M059J (cell line): Measurements from ENCODE around the gene TNPO3. TPM values are rescaled to one million over a fixed set of nuclear protein-coding genes. Genes with fewer than 3 reads are reported as not detected.
"Not testable (repeated sequence)": the region's sequence is repeated elsewhere in the genome, so short reads cannot be mapped to it uniquely, and the experiment has no call there.

Experiments
- DNase-seq: peaks from one replicate; pipeline ENCODE4 v3.0.0-alpha.2; 2012; ENCODE audit warnings: low read depth
- total RNA-seq: library from RNA; depleted of rRNA; stranded (reverse); fragments of >200 nt; shearing (Covaris generic); gene quantifications from 2 replicates; pipeline ENCODE4 v1.2.3, GENCODE V29; 2014

TNPO3 gene
- total RNA-seq, 1 experiment from 2014 or later: 70.7 TPM

DNA sequence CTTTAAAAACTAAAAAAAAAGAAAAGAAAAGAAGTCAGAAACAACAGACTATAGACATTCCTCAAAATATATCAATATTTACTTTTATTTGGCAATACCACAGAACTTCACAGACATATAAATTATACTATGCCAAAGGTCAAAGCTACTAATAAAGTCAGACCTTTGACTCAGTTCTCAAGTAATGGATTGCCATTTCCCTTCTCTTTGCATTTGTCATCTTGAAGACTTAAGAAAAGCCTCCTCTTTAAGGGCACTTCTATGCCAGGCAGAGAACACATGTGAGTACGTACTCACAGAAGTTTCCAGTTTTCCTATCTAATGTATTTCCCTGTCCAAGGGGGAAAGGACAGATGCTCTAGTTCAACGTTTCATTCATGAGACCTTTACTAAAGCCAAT is 37.6 kb downstream of the TNPO3 start:
- DNase-seq: no peak

DNA sequence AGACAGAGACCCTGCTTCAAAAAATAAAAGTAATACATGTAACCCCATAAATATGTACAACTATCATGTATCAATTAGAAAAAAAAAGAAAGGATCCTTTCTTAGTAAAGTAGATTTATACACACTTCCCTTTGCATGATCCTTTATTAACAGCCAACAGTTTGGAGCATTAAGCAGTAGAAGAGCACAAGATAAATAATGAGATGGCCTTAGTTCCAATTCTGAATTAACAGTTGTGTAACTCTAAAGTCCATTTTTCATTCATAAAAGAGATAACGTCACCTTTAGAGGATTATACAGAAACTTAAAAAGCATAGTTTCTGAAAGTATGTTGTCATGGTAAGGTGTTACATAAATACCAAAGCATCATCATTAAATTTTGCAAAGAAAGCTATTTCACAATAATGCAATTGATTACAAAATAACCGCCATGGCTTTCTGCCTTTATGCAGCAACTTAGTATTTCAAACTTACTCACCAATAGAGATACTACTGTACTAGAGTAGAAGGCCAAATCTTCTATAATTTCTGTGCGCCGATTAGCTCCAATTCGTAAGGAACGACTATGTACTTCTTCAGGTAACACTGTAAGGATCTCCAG is 40.3 kb downstream of the TNPO3 start:
- DNase-seq: no peak

DNA sequence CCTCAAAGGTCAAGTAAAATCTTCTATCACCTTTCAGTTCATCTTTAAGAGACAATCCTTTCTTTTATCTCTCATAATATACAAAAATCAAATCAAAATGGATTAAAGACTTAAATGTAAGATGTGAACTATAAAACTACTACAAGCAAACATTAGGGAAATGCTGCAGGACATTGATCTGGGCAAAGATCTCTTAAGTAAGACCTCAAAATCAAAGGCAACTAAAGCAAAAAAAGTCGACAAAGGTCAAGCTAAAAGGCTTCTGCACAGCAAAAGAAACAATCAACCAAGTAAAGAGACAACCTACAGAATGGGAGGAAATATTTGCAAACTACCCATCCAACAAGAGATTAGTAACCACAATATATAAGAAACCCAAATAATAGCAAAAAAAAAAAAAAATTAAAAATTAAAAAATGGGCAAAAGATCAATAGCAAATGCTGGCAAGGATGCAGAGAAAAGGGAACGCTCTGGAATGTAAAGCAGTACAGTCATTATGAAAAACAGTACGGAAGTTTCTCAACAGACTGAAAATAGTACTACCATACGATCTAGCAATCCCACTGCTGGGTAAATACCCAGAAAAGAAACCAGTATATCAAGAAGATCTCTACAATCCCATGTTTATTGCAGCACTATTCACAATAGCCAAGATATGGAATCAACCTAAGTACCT is 41.7 kb downstream of the TNPO3 start:
- no peak for DNase-seq

DNA sequence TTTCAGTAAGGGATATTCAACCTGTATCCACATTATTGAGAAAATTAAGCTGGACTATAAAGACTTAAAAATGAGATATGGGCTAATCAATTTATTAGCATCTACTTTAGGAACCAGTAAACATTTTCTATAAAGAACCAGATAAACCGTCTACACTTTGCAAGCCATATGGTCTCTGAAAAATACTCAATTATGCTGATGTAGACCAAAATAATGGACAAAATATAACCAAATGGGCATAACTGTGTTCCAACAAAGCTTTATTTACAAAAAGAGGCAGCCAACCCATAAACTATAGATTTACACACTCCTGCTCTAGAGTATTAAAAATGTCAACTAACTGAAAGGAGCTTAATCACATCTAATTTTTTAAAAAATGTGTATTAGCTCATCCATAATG is 42.3 kb downstream of the TNPO3 start:
- DNase-seq: no peak

DNA sequence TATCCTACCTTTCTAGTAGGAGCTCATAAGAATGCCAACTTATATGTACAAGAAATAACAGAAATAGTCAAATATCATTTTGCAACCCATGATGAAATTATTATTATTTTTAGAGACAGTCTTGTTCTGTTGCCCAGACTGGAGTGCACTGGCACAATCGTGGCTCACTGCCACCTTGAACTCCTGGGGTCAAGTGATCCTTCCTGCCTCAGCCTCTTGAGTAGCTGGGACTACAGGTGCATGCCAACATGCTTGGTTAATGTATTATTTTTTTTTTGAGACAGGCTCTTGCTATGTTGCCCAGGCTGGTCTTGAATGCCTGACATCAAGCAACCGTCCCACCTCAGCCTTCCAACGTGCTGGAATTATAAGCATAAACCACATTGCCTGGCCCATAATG is 44.8 kb downstream of the TNPO3 start:
- DNase-seq: no peak

DNA sequence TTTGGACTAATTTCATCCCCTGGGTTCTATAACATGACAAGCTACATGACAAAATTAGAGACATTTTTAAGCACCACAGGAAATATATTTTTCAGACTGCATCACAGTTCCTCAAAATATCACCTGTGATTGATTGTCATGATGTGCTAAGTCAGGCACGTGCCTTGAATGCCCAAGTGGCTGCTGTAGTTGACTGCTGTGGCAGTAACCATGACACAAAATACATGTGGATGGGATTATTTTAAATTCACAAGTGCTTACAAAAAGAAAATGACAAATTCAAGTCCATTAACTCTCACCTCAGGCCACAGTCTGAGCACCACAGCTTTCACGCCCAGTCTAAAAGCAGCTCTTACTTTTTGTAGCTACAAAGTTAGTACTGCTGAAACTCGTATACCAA is 45.5 kb downstream of the TNPO3 start:
- no peak for DNase-seq

DNA sequence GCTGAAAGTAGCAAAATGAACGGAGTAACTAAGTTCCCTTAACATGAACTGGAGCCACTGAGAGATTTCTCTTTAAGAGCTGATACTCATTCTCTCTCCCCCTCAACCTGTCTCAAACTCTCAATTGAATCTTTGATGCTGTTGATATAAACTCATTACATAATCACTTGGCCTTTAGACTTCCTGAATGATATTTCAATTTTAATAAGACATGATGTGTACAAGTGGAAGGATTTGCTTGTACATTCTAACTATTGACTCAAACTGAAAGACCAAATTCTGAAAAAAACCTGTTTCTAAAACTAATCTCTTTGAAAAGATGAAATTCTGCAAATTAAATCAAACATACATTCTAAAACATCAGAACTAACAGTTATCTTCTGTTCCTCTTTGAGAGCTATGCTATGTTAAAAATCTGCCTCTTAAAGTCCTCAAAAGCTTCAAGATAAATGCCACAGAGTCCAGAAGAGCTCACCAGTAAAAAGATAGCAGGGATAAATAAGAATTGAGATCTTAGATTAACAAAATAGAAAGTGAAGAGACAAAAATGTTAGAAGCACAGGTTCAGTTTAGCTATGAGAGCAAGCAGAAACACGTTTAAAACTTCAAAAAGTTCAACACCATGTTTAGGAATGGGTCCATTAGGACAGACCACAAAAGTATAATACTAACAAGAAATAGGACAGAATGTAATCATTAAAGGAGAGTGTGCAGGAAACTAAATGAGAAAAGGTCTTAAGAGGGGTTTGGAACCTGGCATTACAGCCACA is 46.1 kb downstream of the TNPO3 start:
- DNase-seq: no peak

DNA sequence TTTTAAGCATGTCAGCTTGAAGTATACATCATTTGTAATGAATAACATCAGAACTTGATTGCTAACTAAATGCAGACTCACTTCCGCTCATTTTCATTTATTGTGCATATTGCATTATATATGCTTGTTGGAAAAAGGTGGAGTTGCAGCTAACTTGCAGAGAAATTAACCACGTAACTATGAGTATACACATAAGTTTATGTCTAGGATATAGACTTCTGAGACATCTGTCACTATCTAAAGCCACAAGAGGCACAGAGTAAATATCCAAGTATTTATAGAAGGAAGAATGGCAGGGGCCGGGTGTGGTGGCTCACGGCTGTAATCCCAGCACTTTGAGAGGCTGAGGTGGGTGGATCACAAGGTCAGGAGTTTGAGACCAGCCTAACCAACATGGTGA is 47.3 kb downstream of the TNPO3 start:
- no peak for DNase-seq

DNA sequence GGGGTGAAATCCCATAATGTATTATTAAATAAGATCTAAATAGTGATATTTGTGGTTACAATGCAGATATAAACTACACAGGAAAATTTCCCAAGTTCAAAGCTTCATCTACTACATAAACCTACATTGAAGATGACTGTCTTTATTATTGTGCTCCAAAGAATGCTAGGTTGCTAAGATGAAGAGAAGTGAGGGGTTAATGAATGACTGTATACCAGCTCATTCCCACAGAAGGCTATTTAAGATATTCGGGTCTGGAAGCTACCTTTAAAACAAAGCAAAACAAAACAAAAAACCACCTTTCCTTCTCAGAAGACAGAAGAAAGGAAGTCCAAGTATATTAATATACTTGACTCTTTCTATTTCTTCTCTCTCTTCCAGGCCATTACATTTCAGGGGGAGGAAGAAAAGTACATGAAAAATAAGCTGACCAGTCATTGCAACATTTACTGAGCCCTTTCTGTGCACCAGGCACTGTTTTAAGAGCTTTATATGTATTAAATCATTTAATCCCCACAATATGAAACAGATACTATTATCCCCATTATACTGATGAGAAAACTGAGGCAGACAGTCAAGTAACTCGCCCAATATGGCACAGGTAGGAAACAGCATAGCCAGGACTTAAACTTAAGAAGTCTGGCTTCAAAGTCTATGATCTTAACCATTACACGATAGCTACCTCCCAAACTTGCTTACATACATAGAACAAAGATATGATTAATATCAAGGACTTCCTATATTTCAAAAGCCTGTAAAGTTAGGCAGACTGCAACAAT is 48.1 kb downstream of the TNPO3 start:
- peak; percentile 8 for DNase-seq

DNA sequence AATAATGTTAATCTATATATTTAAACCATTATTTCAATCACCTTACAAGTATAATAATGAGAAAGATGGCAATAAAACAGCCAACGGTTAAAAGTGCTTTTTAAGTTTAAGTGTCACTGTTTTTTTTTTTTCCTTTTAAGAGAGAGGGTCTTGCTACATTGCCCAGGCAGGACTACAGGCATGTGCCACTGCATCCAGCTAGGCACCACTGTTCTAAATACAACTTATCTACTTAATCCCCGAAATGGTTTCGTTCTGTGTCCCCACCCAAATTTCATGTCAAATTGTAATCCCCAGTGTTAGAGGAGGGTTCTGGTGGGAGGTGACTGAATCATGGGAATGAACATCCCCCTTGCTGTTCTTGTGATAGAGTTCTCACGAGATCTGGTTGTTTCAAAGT is 49.7 kb downstream of the TNPO3 start:
- DNase-seq: no peak

DNA sequence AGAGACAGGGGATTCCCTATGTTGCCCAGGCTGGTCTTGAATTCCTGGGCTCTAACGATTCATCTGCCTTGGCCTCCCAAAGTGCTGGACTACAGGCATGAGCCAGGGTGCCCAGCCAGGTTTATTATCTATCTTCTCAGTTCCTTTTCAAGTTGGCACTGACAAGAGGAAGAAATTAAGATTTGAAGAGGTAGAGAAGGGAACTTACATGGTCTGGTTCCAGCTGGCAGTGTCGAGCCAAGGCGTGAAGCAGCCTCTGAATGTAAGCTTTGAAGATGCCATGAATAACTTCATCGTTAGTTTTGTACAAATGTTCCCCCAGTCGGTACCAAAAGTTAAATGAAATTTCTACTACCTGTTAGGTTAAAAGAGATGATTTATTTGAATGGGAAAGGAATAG is 57.7 kb downstream of the TNPO3 start:
- no peak for DNase-seq

DNA sequence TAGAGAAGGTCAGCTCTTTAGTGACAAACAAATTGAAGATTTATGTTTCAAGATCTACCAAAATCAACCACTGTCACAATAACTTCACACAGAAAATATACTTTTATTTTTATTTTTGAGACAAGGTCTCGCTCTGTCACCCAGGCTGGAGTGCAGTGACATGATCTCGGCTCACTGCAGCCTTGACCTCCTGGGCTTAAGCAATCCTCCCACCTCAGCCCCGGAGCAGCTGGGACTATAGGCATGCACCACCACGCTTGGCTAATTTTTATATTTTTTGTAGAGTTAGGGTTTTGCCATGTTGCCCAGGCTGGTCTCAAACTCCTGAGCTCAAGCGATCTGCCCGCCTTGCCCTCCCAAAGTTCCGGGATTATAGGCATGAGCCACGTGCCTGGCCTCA is 60.4 kb downstream of the TNPO3 start:
- DNase-seq: not testable (repeated sequence)

DNA sequence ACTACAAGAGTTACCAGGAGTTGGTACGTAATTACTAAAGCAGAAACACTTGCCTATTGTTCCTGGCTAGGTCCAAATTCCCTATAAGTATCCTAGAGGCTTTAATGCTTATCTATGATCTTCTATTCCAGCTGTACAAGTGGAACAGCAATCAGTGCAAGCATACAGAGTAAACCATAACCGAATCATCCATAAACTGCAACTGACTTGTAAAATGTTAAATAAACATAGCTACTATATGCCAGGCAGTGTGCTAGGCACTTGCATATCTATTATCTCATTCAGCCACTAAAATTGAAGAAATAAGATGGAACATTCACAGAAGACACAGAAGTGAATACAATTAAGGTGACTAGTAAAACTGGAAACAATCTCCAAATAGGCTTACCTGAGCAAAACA is 61.5 kb downstream of the TNPO3 start:
- no peak for DNase-seq

DNA sequence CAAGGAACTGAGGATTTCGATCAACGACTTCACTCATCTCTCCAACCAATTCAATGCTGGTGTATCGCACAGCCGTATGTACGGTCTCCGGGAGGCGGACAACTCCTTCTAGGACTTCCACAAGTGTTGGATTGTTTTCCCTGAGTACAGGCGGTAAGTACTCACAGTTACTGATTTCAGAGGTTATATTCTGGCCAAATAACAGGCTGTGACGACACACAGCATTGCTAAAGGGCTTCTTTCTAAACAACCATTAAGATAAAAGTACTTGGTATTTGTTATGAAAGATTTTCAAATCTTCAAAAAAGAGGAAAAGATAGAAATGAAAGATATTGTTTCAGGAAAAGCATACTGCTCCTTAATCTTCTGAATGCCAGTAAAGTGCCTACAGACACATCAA is 65.0 kb downstream of the TNPO3 start:
- DNase-seq: no peak

DNA sequence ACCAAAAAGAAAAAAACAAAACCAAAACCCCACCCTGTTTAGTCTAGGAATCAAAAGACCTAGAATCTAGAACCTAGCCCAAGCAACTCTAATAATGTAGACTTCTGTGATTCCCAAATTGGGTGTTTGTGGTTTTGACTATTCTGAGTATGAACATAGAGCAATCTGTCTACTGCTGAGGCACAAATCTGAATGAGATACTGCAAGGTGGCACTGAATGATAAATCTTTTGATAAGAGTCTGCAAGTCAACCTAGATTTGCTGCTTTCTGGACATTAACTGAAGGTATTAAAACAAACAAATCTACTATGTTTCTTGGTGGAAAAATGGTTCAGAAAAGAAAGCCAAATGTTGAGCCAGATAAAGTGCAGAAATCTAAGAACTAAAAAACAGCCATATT is 66.5 kb downstream of the TNPO3 start:
- no peak for DNase-seq

DNA sequence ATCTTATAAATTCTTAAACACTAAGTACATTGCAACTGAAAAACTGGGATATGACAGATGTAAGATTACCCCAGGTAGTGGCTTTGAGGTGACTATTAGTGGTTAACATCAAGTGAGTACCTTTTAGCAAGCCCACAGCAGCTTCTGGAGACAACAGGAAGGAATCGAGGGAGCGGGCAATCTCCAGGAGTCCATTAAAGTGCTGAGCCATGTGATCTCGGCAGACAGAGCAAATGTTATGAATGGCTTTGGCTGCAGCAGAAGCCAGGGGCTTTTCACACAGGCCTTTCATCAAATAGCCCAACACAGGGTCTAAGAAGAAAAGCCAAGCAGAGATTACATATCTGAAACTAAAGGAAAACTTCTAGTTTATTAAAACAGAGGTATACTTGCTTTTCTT is 68.3 kb downstream of the TNPO3 start:
- DNase-seq: no peak

DNA sequence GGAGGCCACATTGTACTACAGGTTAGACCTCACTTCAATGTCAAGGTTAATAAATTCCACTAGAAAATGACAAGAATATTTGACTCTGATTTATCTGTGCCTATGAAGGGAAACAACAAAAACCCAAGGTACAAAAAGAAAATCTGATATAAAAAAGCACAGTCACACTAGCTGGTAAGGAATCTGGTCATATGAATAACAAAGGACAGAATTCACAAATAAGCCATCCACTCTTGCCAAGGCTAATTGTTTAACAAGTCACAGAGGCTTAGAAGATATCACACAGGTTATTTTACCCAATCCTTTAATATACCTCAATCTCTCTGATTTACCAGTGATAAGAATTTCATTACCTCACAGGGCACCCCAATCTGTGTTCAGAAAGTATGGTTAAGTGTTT is 69.3 kb downstream of the TNPO3 start:
- DNase-seq: no peak

DNA sequence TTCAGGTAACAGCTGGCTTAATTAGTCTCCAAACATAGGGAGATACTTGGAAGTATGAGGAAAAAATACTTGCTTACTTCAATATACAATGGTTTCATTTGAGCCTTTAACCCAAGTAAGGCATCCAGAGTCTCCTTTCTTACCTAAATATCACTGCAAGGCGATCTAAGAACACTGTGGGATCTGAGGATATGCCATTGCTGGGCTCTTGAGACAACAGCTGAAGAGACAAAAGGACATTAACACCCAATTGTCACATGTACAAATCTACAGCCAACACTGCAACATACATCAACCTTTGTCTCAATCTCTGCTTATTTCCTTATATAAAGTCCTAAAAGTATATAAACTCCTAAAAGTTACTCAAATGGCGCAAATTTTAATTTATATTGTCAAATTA is 72.8 kb downstream of the TNPO3 start:
- DNase-seq: no peak

DNA sequence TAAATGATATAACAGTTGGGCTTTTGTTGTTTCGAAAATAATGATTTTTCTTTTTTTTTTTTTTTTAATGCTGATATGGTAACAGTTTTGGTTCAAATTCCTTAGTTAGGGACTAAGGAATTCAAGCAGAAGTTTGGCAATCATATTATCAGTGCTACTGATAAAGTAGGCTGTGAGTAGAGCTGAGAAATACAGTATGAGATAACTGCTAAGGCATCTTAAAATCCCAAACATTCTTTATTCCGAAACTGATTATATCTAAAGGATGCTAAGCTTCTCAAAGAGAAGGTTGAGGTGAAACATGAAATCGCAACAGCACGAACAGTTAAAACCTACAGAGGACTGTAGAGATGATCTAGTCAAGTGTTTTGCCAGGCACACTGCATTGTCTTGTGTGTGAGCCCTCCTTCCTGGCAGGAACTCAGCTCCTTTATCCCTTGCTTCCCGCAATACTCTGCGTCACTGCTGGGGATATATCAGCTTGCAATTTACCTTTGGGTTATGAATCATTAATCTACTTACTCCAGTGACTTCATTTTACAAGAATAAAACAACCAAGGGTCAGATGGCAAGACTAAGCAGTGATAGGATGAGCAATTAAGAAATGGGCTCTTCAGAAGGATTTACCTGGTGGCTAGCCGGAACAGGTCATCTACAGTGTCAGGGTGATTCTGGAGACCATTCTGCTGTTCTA is 80.5 kb downstream of the TNPO3 start:
- DNase-seq: no peak

DNA sequence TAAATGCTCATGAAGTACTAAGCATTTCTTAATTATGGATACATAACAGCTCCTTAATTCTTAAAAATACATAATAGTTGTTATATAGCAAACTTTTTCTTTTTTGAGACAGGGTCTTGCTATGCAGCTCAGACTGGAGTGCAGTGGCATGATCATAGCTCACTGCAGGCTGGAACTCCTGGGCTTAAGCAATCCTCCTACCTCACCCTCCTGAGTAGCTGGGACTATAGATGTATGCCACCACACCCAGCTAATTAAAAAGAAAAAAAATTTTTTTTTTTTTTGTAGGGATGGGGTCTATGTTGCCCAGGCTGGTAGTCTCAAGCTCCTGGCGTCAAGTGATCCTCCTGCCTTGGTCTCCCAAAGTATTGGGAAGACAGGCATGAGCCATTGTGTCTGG is 86.3 kb downstream of the TNPO3 start:
- DNase-seq: no peak

DNA sequence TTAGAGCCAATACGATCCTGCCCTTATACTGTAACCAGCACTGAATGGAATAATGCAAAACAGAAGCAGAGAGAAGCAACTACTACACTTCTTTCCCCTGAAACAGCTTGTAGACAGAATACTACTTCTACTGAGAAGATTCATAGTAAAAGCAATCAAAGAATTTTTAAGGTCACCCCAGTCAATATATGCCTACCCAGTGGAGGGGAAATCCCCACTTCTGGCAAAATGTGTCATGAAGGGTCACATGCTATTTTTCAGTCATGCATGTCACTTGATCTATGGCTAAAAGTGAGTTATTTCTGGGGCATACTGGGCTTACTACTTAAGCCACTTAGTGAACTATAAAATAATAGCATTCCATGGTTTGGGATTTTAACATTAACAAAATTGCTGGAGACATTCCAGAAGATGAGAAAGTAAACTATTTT is 91.6 kb downstream of the TNPO3 start:
- peak; percentile 22 for DNase-seq

DNA sequence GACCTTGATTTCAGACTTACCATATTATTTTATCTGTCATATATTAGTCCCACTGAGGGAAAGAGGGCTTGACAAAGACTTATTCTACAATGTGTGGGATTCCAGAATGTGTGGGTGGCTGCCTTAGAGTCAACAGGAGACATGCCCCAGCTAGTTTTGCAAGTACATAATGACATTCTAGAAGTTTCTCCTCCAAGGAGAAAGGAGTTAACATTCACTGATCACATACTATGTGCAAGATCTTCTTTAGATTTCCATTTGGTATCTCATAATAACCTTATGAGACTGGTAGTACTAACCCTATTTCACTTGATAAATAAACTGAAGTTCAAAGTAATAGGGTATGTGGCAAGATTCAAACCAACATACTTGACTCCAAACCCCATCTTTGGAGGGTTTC is 92.0 kb downstream of the TNPO3 start:
- no peak for DNase-seq
